Ramos (cell line): ENCODE measurements around the gene HOXB3.

ENCODE experiments used
- in situ Hi-C: fragments of 300-500 bp; cut with MboI; formaldehyde crosslinking; loops from one replicate; pipeline ENCODE4 v1.14.3; 2022; ENCODE audit warnings: low sequenced_read_pairs; ENCODE audit not compliant: unreplicated experiment

HOXB3 gene

DNA sequence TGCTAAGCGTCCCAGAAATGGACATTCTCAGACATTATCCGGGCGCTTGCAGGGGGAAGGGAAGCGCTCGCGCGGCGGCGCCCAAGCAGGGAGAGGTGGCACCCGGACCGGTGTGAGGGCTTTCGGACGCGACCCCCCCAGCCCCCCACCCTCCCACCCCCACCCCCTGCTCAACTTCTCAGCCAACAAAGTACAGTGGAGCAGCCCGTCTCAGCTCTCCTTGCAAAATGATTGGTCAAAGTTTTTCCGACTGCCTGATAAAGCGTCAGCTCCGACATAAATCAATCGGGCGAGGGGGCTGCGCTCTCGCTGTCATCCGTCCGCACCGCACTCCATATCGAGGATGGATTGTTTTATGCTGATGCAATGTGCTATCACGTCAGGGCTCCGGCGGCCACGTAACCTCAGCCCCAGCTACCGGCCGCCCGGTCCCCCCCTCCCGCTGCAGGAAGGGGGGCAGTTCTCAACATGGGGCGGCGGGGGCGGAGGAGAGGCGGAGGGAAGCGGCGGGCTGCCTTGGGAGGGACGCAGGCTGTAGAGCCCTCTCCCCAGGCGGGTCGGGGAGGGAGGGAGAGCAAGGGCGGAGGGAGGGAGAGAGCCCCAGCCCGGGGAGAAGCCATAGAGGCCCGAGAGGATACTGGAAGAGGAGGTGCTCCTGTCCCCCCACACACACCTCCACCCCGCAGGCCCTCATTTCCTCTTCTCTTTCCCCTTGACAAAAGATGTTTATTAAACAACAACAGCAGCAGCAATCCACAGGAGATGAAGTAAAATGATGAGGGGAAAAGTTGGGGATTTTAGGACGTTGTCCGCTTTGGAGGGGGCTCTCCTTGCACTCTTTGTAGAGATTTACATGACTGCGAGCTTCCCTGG lies 36.4 kb upstream of the HOXB3 start, which contains the start of gene HOXB9:
Gene HOXB9 (minus strand): TSS at position 114 of the 873 bp plus-strand sequence. CDS start 89 bp downstream, at position 25.
- in situ Hi-C loops, result no loop called here

- in situ Hi-C loops, result no loop called here
Observed at GRCh38 chr17:48625495-48626244, 35.6 kb upstream of the HOXB3 start.

- in situ Hi-C loops, result no loop called here
Observed at GRCh38 chr17:48624544-48625494, 34.8 kb upstream of the HOXB3 start.

DNA sequence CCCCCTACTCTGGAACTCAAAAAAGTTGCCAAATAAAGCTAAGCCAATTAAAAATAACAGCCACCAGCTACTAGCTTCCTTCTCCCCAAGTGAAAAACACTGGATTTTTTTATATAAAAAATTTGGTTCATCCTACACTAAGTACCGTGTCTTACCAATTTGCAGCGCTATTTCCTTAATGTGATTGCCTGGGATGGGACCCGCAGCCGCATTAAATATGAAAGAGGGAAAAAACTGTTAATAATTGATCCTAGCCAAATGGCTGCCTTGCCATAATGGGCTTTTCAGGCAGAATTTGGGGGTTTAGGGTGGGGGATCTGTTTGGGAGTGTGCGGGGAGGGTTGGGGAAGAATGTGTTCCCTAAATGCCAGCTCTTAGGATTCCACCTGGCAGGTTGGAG lies 34.1 kb upstream of the HOXB3 start:
- in situ Hi-C loops, result no loop called here

- in situ Hi-C loops, result no loop called here
Observed at GRCh38 chr17:48623583-48623982, 33.5 kb upstream of the HOXB3 start.

- in situ Hi-C loops, result no loop called here
Observed at GRCh38 chr17:48622857-48623256, 32.8 kb upstream of the HOXB3 start.

- in situ Hi-C loops, result no loop called here
Observed at GRCh38 chr17:48621410-48622392, 31.7 kb upstream of the HOXB3 start.

GRCh38 chr17:48620461-48621139 lies 30.6 kb upstream of the HOXB3 start:
- in situ Hi-C loops, result no loop called here

GRCh38 chr17:48619826-48620449 lies 29.9 kb upstream of the HOXB3 start:
- in situ Hi-C loops, result no loop called here

GRCh38 chr17:48618256-48618896 lies 28.3 kb upstream of the HOXB3 start:
- in situ Hi-C loops, result no loop called here

DNA sequence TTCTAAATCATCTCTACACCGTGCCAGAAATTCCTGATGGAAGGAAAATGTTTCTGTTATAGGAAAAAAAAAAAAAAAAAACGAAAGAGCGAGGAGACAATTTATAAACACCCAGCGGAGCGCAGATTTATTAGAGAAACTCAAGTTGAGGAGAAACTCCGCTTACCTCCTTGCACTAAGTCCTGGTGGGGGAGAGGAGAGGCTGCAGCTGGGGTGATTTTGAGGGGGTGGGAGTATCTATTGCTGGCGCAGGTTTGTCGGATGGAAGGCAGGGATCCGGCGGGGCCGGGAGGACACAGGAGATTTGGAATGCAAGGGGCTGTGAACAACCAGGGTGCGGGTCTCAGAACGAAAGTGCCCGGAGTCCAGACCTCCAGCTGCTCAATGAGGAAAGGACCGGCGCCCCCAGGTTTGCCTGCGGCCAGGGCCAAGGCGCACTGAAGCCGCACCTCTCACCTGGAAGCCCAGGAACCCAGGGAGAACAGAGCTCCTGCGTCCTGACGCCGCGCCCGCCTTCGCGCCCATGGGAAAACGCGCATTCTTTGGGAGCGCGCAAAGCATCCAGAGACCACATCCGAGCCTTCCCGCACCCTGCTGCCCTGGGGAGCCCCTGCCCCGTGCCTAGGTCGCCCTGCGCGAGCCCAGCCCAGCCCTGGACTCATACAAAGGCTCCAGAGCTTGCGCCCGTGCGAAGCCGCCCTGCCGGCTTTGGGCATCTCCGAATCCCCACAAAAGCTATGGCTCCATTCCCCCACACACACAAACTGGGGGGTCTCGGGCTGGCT lies 27.6 kb upstream of the HOXB3 start:
- in situ Hi-C loops, result no loop called here

- in situ Hi-C loops, result no loop called here
Observed at GRCh38 chr17:48616717-48617470, 26.9 kb upstream of the HOXB3 start.

GRCh38 chr17:48615963-48616716 lies 26.1 kb upstream of the HOXB3 start:
- in situ Hi-C loops, result no loop called here

GRCh38 chr17:48615047-48615962 lies 25.3 kb upstream of the HOXB3 start, which contains the start of gene HOXB8:
HOXB8 (minus strand) TSS chr17:48615292; CDS start chr17:48614704, 588 bp downstream.
- in situ Hi-C loops, result no loop called here
